ENCODE measurements around the gene HMGCR. TPM values are rescaled to one million over a fixed set of nuclear protein-coding genes. Genes with fewer than 3 reads are reported as not detected.

The HMGCR gene
- total and polyA plus RNA-seq, 8 donors: 2.5 to 19.7 (median 11.5) TPM

DNA sequence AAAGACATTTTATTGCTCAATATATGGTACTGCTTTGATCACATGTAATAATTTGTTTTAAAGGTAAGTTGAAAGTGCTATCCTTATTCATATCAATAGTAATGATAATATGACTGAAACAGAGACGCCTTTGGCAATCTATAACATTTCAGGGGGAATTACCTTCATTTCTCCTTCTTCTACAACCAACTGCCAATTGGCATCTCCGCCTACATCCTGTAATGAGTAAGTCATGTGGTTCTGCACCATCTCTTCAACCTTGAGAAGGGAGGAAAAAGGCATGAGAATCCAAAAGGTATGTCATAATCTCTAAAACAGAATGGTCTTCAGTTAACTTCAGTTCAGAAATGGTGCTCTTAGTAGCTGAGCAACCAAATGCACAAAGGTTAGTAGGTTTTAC lies 52.4 kb downstream of the HMGCR start:
- no peak for FAIRE-seq
- intact Hi-C loops (cut with DNase I): no loop called here
- TF ChIP-seq, protein P1, sequence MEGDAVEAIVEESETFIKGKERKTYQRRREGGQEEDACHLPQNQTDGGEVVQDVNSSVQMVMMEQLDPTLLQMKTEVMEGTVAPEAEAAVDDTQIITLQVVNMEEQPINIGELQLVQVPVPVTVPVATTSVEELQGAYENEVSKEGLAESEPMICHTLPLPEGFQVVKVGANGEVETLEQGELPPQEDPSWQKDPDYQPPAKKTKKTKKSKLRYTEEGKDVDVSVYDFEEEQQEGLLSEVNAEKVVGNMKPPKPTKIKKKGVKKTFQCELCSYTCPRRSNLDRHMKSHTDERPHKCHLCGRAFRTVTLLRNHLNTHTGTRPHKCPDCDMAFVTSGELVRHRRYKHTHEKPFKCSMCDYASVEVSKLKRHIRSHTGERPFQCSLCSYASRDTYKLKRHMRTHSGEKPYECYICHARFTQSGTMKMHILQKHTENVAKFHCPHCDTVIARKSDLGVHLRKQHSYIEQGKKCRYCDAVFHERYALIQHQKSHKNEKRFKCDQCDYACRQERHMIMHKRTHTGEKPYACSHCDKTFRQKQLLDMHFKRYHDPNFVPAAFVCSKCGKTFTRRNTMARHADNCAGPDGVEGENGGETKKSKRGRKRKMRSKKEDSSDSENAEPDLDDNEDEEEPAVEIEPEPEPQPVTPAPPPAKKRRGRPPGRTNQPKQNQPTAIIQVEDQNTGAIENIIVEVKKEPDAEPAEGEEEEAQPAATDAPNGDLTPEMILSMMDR (IDR thresholded peaks at IDR 0.05): no peak
- Histone ChIP-seq H3K4me3 (no peak overlapping the region), H3K27ac (no peak overlapping the region), H3K27me3 (no peaks in the 10 kb centered on the region), H3K9me3 (no peaks in the 10 kb centered on the region), H3K36me3 (peaks cover 0 to 9% (median 2%) of the 10 kb centered on the region in 3 donors), H3K4me1 (no peaks in the 10 kb centered on the region)
- no peak for DNase-seq
- WGBS, 2 donors: 94 to 96% methylated on average over 2 of the region's 2 CpGs
- no peak for ATAC-seq

DNA sequence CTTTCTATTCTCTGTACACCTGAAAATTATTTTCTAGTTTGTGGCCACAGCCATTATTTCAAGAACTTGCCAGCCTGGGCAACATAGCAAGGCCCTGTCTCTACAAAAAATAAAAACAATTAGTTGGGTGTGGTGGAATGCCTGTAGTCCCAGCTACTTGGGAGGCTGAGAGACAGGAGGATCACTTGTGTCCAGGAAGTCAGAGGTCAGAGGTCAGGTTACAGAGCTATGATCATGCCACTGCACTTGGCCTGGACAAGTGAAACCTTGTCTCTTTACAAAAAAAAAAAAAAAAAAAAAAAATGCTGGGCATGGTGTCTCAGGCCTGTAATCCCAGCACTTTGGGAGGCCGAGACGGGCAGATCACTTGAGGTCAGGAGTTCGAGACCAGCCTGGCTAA lies 58.3 kb downstream of the HMGCR start:
- H3K36me3 ChIP-seq: peaks cover 0 to 13% (median 0%) of the 10 kb centered on the region in 3 donors
- no peaks in the 10 kb centered on the region for H3K9me3 ChIP-seq
- no peak overlapping the region for H3K27ac ChIP-seq
- peak in 1 of 4 donors; percentile 19 for ATAC-seq
- intact Hi-C loops (cut with DNase I): no loop called here
- H3K4me3 ChIP-seq: no peak overlapping the region
- H3K27me3 ChIP-seq: no peaks in the 10 kb centered on the region
- DNase-seq: no peak
- FAIRE-seq: no peak
- H3K4me1 ChIP-seq: no peaks in the 10 kb centered on the region
- 93 to 100% methylated on average over 3 of the region's 3 CpGs for WGBS, 2 donors
- TF ChIP-seq, protein P1 (IDR thresholded peaks at IDR 0.05): no peak

DNA sequence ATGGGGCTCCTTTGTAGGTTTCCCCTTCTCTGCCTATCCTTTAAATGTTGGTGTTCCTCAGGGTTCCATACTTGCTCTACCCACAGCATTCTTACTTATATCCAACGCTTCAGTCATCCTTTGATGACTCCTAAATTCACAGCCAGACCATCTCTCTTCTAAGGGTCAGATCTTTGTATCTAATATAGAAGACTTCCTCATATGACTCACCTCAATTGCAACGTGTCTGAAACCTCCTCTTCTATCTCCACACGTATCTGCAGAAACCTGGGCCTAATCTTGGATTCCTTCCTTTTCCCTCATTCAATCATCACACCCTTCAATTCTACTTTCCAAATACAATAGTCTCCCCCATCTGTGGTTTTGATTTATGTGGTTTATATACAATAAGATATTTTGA lies 68.3 kb downstream of the HMGCR start:
- FAIRE-seq: no peak
- 86 to 89% methylated on average over 3 of the region's 3 CpGs for WGBS, 2 donors
- no peak overlapping the region for H3K27ac ChIP-seq
- H3K36me3 ChIP-seq: peaks cover 0 to 16% (median 0%) of the 10 kb centered on the region in 3 donors
- H3K27me3 ChIP-seq: no peaks in the 10 kb centered on the region
- DNase-seq: no peak
- intact Hi-C loops (cut with DNase I): no loop called here
- H3K4me1 ChIP-seq: no peaks in the 10 kb centered on the region
- TF ChIP-seq, protein P1 (IDR thresholded peaks at IDR 0.05): no peak
- H3K9me3 ChIP-seq: no peaks in the 10 kb centered on the region
- H3K4me3 ChIP-seq: no peak overlapping the region
- ATAC-seq: no peak

Other genes with a start within 250 kb of the HMGCR start
- under 1 TPM; 0.16 to 0.28 (median 0.21) TPM for gene ANKRD31, start 100.3 kb upstream of the HMGCR start, total RNA-seq
- gene ANKRD31, start 100.3 kb upstream of the HMGCR start, polyA plus RNA-seq: under 1 TPM; 0.08 to 0.12 TPM
- 10 to 100 TPM; 10.2 to 22.7 (median 13.5) TPM for gene CERT1, start 174.4 kb downstream of the HMGCR start, total RNA-seq
- gene CERT1, start 174.4 kb downstream of the HMGCR start, polyA plus RNA-seq: 1 to 10 TPM; 6.2 to 8.7 TPM
- gene POLK, start 174.7 kb downstream of the HMGCR start, total RNA-seq: 10 to 100 TPM in 5 of 6 donors, 1 to 10 TPM in 1; 9.8 to 18.5 (median 11.7) TPM
- 1 to 10 TPM; 3.9 to 5.7 TPM for gene POLK, start 174.7 kb downstream of the HMGCR start, polyA plus RNA-seq

Measured in pancreas (tissue), 10 donors.